ENCODE measurements around the gene ZBTB44.

DNA sequence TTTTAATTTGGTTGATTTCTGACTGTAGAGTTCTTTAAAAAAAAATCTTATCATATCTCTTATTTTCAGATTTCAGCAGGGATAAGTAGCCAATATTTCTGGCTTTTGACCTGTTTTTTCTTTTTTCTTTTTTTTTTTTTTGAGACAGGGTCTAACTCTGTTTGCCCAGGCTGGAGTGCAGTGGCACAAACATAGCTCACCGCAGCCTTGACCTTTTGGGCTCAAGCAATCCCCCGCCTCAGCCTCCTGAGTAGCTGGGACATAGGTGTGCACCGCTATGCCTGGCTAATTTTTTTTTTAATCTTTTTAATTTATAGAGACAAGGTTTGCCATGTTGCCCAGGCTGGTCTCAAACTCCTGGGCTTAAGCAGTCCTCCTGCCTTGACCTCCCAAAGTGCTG, 23.9 kb upstream of the ZBTB44 start:
- TF ChIP-seq, protein P1, sequence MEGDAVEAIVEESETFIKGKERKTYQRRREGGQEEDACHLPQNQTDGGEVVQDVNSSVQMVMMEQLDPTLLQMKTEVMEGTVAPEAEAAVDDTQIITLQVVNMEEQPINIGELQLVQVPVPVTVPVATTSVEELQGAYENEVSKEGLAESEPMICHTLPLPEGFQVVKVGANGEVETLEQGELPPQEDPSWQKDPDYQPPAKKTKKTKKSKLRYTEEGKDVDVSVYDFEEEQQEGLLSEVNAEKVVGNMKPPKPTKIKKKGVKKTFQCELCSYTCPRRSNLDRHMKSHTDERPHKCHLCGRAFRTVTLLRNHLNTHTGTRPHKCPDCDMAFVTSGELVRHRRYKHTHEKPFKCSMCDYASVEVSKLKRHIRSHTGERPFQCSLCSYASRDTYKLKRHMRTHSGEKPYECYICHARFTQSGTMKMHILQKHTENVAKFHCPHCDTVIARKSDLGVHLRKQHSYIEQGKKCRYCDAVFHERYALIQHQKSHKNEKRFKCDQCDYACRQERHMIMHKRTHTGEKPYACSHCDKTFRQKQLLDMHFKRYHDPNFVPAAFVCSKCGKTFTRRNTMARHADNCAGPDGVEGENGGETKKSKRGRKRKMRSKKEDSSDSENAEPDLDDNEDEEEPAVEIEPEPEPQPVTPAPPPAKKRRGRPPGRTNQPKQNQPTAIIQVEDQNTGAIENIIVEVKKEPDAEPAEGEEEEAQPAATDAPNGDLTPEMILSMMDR (IDR thresholded peaks at IDR 0.05) = no peak
- no peak for TF ChIP-seq EP300 (IDR thresholded peaks at IDR 0.05)
- TF ChIP-seq POLR2A (IDR thresholded peaks at IDR 0.05) = no peak
- TF ChIP-seq POLR2AphosphoS5 (IDR thresholded peaks at IDR 0.05) = no peak
